Measurements from ENCODE around the gene CLGN. TPM values are rescaled to one million over a fixed set of nuclear protein-coding genes. Genes with fewer than 3 reads are reported as not detected.

Gene CLGN
- total and polyA plus RNA-seq, 2 of the 4 experiments (the other 2 are of a cell fraction), result 0.36 to 0.75 TPM

- dilution Hi-C loops (cut with HindIII; ENCODE audit: low sequenced_read_pairs, unreplicated experiment), result no loop called here
- WGBS, 2 experiments (ENCODE audit: extremely low coverage in 2 of 2, insufficient read length in 1 of 2), result no CpG with 5 or more reads among the region's 2 CpGs
- H3K27me3 ChIP-seq (ENCODE audit: control insufficient read depth, insufficient read depth, low read length), result peaks cover 2% of the 10 kb centered on the region; the same call in 1 of the 2 replicates
These were observed 59.7 kb downstream of the CLGN start for GRCh38 chr4:140367738-140368137.

More at GRCh38 chr4:140367738-140368137, 59.7 kb downstream of the CLGN start:
- no peak overlapping the region; a peak in 2 of 4 replicates for H4K8ac ChIP-seq (ENCODE audit: low read depth in 2 of 2, low read length in 2 of 2)
- H3K4me2 ChIP-seq (ENCODE audit: low read depth, low read length), result peak overlapping the region; percentile 81; the same call in 1 of the 2 replicates
- TF ChIP-seq RFX5 (IDR thresholded peaks at IDR 0.05; ENCODE audit: low read depth, low read length) (no peak), RCOR1 (IDR thresholded peaks at IDR 0.05; ENCODE audit: insufficient replicate concordance, low read length) (no peak), CHD1 (IDR thresholded peaks at IDR 0.05; ENCODE audit: low read depth, low read length) (no peak), NFE2L2 (IDR thresholded peaks at IDR 0.05; ENCODE audit: low read depth, low read length) (no peak), USF2 (IDR thresholded peaks at IDR 0.05; ENCODE audit: low read depth, low read length) (no peak), MXI1 (IDR thresholded peaks at IDR 0.05; ENCODE audit: borderline replicate concordance, low read depth, low read length) (no peak), MAZ (IDR thresholded peaks at IDR 0.05; ENCODE audit: borderline replicate concordance, low read depth, low read length) (no peak), MAFK (IDR thresholded peaks at IDR 0.05; ENCODE audit: low read depth, low read length) (no peak)
- TF ChIP-seq, protein P1, sequence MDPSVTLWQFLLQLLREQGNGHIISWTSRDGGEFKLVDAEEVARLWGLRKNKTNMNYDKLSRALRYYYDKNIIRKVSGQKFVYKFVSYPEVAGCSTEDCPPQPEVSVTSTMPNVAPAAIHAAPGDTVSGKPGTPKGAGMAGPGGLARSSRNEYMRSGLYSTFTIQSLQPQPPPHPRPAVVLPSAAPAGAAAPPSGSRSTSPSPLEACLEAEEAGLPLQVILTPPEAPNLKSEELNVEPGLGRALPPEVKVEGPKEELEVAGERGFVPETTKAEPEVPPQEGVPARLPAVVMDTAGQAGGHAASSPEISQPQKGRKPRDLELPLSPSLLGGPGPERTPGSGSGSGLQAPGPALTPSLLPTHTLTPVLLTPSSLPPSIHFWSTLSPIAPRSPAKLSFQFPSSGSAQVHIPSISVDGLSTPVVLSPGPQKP (IDR thresholded peaks at IDR 0.05; ENCODE audit: borderline replicate concordance, low read depth, low read length), result no peak
- H3K9me1 ChIP-seq (ENCODE audit: insufficient read depth, low read length), result no peaks in the 10 kb centered on the region
- DNase-seq (peak; percentile 58), ATAC-seq (ENCODE audit: low read depth) (peak; percentile 52)
- H4K20me1 ChIP-seq (ENCODE audit: insufficient read depth, low read length), result no peaks in the 10 kb centered on the region
- peak overlapping the region; percentile 78 for H2BK5ac ChIP-seq (ENCODE audit: low read depth, low read length, poor library complexity, severe bottlenecking)
- H2BK15ac ChIP-seq (ENCODE audit: low read depth, low read length), result no peak overlapping the region
- H3K79me1 ChIP-seq (ENCODE audit: low read depth in 1 of 2, low read length in 2 of 2), result peaks cover 0 to 3% of the 10 kb centered on the region in 2 experiments; a peak in 1 of 4 replicates
- no peak overlapping the region for H3K18ac ChIP-seq (ENCODE audit: low read depth, low read length)
- no TSS peak for BruUV-seq (replicated peaks)
- H3K36me3 ChIP-seq (ENCODE audit: control insufficient read depth, insufficient read depth, low read length), result no peaks in the 10 kb centered on the region
- H3K9me3 ChIP-seq (ENCODE audit: control insufficient read depth, insufficient read depth, low read length), result no peaks in the 10 kb centered on the region
- H3K14ac ChIP-seq (replicated peaks; ENCODE audit: low read depth, low read length), result no peak overlapping the region
- H3K4me1 ChIP-seq (ENCODE audit: control insufficient read depth, insufficient read depth, low read length), result no peaks in the 10 kb centered on the region; the same call in 1 of the 2 replicates
- no peak overlapping the region for H3K9ac ChIP-seq (ENCODE audit: low read depth, low read length)
- H3K23ac ChIP-seq (ENCODE audit: low read depth, low read length), result no peak overlapping the region
- CTCF ChIA-PET, result interaction anchor here (0.6 to 1.3 kb wide), 4 partner anchors 7 to 1175 kb away, joined by 3 to 4 read pairs (median 3); no protein-coding TSS in a partner anchor
- H3K4me3 ChIP-seq (ENCODE audit: insufficient read depth, low read depth, low read length), result no peak overlapping the region
- H3K27ac ChIP-seq (ENCODE audit: insufficient read depth, low read length), result no peak overlapping the region
- no peak overlapping the region for H2AK9ac ChIP-seq (replicated peaks; ENCODE audit: low read depth, low read length, poor library complexity)
- POLR2A ChIA-PET (ENCODE audit: unreplicated experiment), result no interaction called here
- no peak overlapping the region for H2AFZ ChIP-seq (replicated peaks; ENCODE audit: low read length, poor library complexity)
- no peak overlapping the region for H3K56ac ChIP-seq (ENCODE audit: extremely low read depth, insufficient read depth, low read length)
- in situ Hi-C loops (cut with MboI; ENCODE audit: low sequenced_read_pairs), result loop anchor here (10.0 to 25.0 kb wide), 3 partner anchors 237 to 770 kb away; partner anchors contain the start of gene RNF150
- H2BK120ac ChIP-seq (ENCODE audit: low read depth, low read length), result no peak overlapping the region
- H3K4ac ChIP-seq (ENCODE audit: low read depth, low read length), result no peak overlapping the region
- no peak overlapping the region for H2AK5ac ChIP-seq (ENCODE audit: low read depth, low read length)
- H2BK20ac ChIP-seq (ENCODE audit: low read depth, low read length), result peak overlapping the region; percentile 0; the same call in 1 of the 2 replicates
- no peak overlapping the region for H4K5ac ChIP-seq (ENCODE audit: low read depth, low read length)
- no peak overlapping the region for H4K91ac ChIP-seq (ENCODE audit: insufficient read depth, low read depth, low read length)
- intact Hi-C loops (cut with micrococcal nuclease), result no loop called here

Data from IMR-90 (cell line).